NCI-H345 (cell line): Measurements from ENCODE around the gene SLC17A9.
"Not testable (repeated sequence)": the region's sequence is repeated elsewhere in the genome, so short reads cannot be mapped to it uniquely, and the experiment has no call there.

Experiments used
- DNase-seq: peaks from one replicate; lab custom pipeline; 2025; lab: John Stamatoyannopoulos, UW

Gene SLC17A9

DNA sequence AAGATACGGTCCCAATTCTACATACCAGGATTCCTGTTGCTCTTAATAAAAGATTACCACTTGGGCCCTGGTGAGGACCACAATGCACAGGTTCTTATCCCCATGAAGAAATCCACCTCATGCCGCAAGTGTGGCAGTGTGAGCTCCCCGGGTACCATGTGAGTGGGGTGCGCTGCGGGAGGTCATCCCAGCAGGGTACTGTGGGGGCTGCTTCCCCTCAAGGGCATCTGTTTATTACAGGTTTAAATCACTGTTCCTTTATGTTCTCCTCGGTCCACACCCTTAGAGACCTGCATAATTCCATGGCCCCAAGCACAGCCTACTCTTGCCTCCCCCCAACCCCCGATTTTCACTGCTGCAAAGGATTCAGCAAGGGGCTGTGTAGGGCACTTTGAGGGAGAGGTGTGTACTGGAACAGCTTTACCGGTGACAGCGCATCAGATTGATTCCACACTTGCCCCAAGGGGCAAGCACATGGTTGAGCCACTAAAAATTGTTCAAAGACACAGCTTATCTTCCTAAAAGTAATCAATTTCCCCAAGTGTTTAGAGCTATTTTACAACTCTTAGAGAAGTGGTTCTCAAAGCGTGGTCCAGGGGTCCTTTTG lies 32.4 kb upstream of the SLC17A9 start:
- no peak for DNase-seq

- peak; percentile 61 for DNase-seq
Measured at GRCh38 chr20:62921119-62921687, 31.3 kb upstream of the SLC17A9 start.

DNA sequence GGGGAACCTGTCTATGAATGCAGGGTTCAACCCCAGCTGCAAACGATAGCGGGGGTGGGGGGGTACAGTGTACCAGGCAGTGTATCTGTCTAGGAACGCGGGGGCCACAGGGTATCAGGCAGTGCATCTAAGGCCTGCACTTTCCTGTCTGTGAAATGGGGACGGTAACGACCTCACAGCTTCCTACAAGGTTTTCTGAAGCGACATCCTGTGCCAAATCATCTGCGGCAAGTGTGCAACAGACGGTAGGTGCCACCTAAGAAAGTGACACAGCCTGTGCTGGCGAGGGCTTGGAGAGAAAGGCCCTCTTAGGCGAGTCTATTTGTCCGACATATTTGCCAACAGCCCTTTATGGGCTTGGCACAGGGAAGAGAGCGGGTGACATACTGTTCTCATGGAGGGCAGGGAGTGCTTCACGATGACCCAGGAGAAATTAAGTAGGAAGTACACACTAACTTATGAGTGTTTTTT lies 30.0 kb upstream of the SLC17A9 start:
- DNase-seq = no peak

DNA sequence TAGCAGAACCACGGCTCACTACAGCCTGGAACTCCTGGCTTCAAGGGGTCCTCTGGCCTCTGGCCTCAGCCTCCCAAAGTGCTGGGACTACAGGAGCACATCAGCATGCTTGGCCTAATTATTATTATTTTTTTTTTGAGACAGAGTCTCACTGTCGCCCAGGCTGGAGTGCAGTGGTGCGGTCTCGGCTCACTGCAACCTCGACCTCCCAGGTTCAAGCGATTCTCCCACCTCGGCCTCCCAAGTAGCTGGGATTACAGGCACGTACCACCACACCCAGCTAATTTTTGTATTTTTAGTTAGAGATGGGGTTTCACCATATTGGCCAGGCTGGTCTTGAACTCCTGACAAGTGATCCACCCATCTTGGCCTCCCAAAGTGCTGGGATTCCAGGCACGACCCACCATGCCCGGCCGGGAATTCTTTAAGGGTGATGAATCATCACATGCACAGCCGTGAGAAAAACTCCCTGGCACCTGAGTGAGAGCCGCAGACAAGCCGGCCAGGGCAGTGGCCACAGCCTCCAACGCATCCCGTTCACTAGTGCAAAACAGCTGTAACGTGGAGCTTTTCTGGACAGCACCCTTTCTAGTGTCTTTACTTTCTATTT lies 29.3 kb upstream of the SLC17A9 start:
- not testable (repeated sequence) for DNase-seq

- DNase-seq = no peak
Measured at GRCh38 chr20:62923669-62924441, 28.7 kb upstream of the SLC17A9 start.

- DNase-seq = no peak
Measured at GRCh38 chr20:62924442-62925075, 27.9 kb upstream of the SLC17A9 start.

GRCh38 chr20:62925076-62925419 lies 27.5 kb upstream of the SLC17A9 start:
- DNase-seq = no peak

DNA sequence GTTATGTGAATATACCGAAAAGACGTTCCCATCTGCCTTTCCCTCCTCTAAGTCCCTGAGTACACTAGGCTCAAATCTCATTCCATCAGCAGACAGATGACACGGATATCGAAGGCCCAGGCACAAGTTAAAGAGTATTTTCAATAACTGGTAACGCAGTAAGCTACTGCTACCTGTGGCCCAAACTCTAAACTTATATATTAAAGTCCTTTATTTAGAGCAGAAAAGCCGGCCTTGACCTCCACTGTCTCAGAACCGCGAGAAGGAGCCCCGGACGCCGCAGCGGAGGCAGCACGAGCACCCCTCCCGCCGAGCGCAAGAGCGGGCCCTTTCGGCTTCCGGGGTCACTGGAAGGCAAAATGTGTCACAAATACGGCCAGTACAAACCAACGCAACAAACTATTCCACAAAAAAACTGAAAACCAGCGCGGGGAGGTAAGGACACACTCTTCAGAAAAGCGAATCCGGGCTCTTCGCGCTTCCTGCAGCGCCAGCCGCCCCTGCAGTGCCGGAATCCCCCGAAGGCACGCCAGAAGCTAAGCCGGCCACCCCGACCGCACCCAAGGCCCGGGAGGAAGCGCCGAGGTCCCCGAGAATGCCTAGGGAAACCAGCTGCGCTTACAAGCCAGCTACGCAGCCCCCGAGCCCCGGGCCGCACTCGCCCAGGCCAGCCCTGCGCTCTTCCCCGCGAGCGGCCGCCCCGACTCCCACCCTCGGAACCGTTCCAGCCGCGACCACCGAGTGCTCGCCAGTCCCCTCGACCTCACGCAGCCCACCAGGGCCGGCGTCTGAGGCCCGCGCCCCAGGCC lies 26.9 kb upstream of the SLC17A9 start:
- DNase-seq = peak; percentile 46

DNA sequence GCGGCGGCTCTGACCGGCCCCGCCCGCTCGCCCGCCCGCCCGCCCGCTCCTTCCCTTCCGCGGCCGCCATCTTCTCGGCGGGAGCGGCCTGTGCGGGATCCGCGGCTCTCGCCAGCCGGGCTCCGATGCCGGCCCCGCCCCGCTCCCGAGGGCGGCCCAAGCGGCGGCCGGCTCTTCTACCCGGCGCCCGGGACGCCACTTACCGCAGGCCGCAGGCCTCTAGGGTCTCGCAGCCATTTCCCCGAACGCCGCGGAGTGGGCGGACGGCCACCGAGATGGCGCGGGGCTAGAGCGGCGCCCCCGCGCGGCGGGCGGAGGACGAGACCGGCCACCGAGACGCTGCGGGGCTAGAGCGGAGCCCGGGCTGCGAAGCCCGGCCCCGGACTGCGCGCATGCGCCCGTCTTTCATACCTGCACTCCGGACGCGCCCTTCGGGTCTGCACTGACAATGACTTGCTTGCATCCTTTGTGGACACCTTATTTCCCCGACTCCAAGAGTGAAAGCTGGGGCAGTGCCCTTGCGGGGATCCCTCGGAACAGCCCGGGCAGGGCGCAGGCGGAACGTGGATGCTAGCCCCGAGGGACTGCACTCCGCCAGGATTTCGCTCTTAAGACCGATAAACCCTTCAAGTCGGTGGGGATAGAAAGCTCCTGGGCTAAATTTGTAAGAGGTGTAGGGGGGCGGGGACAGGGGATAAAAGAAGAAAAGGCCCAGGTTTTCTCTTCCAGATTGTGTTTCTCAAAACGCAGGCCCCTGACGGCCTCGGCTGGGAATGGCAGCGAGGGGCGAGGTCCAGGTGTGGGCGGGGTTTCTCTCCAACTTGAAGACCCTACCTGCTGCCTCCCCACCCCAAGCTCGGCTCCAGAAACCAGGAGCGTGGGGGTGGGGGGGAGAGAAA lies 26.0 kb upstream of the SLC17A9 start, which contains the start of gene DIDO1:
TSS of gene DIDO1 (minus strand) at position 277 of the 899 bp plus-strand sequence.
- DNase-seq = peak; percentile 94

DNA sequence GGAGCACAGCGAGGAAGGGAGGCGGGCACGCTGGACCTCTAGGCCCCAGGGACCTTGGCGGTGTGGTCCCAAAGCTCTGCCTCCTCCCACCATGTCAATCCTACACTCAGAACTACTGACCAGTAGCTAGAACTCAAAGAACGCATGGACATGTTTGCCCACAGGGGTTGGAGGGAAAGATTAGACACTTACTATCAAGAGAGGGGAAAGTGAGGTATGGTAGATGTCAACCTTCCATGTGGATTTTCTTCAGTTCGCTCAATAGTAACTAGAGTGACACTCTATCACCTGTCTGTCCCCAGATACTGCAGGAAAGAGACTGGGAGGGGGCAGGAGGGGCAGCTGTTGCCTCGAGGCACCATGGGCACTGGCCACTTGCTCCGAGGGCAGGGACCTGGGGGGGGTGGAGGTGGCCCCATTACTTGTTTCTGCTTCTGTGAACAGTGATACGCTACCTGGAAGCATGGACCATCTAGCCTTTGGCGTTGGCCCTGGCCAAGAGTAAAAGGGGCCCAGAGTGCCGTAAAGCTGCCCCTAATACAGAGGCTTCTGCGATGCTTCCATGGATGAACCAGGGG lies 25.3 kb upstream of the SLC17A9 start:
- no peak for DNase-seq

DNA sequence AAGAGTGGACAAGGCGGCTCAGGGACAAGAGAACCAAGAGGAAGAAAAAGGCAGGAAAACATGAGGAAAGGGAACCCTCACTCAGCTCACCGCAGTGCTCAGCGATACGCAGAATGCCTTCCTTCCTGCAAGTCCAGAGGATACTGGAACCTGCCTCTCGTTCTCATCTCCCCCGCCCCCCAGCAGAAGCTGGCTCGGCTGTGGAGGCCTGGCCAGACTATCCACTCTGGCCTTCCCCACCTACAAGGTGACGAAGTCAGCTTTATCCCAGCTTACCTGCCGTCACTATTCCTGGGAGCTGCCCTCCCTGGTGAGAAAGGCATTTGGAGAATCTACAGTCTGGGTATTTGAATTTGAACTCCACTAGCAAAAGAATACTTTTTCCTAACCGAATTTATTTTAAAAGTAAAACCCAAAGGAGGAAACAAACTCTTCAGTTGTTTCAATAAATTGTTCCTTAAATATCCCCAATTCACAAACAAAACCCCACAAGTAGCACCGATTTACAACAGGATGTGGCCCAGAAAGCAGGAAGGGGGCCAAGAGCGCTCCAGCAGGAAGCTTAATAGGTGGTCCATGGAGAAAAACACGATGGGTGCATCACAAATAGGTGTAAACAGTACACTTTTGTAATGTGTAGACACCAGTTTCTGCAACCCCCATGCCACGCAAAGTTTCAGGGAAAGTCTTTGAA lies 24.1 kb upstream of the SLC17A9 start:
- DNase-seq = no peak

GRCh38 chr20:62929051-62929538 lies 23.4 kb upstream of the SLC17A9 start:
- DNase-seq = no peak

GRCh38 chr20:62931464-62931863 lies 21.0 kb upstream of the SLC17A9 start:
- DNase-seq = no peak

- DNase-seq = no peak
Measured at GRCh38 chr20:62933966-62934365, 18.5 kb upstream of the SLC17A9 start.

DNA sequence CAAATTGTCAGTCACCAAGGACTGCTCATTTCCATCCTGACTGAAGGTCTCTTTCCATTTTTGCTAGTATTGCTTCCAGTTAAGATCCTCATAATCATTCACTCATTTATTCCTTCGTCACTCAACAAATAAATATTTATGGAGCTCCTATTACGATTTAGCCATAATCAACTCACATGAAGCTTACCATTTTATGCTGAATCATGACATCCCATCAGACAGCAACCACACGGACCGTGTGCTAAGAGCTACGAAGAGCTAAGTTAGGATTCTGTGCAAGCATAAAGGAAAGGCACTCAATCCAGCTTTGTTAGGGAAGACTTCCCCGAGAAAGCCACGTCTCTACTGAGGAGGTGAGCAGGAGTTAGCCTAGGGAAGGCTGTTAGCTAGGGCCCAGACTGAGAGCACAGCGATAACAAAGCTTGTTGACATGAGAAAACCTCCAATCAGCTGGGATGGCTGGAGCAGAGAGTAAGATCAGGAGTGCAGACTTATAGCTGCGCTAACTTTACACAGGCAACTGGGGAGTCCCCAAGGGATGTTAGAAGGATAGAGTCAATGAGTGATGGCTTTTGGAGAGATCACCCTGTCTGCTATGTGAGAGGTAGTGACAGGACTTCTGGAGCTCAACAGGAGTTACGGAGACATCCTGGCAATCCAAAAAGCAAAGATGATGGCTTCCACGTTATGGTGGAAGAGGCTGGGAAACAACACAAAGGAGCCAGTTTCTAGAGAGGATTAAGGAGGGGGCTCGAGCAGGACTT lies 17.1 kb upstream of the SLC17A9 start:
- DNase-seq = no peak

DNA sequence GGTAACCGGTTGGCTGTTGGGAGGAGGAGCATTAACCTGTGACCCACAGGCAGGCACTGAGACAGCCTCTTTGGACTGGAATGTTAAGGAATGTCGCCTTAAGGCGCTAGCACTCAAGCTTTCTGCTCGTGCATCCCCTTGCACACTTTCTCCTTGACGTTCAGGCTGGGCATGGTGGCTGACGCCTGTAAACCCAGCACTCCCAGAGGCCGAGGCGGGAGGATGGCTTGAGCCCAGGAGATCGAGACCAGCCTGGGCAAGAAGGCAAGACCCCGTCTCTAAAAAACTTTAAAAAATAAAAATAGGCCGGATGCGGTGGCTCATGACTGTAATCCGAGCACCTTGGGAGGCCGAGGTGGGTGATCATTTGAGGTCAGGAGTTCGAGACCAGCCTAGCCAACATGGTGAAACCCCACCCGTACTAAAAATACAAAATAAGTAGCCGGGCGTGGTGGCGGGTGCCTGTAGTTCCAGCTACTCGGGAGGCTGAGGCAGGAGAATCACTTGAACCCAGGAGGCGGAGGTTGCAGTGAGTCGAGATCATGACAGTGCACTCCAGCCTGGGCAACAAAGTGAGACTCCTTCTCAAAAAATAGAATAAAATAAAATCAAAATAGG lies 16.4 kb upstream of the SLC17A9 start:
- DNase-seq = no peak

DNA sequence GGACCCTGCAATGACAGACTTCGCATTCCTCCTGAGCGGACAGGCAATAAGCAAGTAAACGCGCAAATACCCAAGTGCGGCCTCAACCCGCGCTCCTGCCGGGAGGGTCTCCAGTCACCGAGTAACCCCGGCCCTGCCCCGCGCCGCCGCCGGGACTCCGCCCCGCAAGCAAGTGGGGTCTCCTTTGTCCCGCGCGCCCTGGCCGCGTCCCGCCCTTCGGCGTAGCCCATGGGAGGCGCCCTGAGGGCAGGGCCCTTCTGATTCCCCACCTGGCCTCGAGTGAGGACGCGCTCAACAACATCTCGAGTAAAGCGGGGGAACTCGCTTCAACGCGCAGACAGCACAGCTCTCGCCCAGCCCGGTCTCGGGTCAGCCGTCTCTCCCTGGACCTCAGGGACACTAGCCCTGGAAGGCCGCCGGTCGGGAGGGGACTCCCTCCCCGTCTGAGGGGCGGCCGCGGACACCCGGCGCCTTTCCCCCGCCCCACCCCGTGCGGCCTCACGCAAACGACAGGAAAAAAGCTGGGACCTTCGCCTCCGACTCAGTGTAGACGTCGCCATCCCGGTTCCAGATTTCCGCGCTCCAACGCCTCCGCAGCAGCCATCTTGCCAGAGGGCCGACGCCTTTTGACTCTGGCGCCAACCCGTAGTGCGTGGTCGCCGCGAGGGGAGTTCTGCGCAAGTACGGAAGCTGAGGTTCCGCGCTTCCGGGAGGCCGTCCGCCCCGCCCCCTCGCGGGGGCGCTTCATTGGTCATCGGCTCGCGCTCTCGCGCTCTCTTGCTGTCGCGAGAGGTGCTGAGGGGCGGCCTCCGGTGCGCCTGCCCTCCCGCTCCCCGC lies 15.0 kb upstream of the SLC17A9 start:
- peak; percentile 98 for DNase-seq
